Prostate gland (tissue), 2 donors: ENCODE measurements around the gene MPHOSPH9.

Experiments used
- POLR2A ChIP-seq: fragments of 450-650 bp; IDR thresholded peaks from one replicate; pipeline ENCODE4 v1.6.1; 2016; ENCODE audit warnings: antibody characterized with exemption, mild to moderate bottlenecking
- TF ChIP-seq, protein P1 (sequence below), 4 experiments: fragments of 200-600 bp in 2 of 4; fragments of 450-650 bp in 2 of 4; sonication (generic) in 2 of 4; IDR thresholded peaks; 1 replicate in 3 of 4; 2 replicates in 1 of 4; pipeline ENCODE4 v1.5.1; 2016 to 2019; ENCODE audit warnings: antibody characterized with exemption in 4 of 4, mild to moderate bottlenecking in 2 of 4, moderate library complexity in 2 of 4

DNA sequence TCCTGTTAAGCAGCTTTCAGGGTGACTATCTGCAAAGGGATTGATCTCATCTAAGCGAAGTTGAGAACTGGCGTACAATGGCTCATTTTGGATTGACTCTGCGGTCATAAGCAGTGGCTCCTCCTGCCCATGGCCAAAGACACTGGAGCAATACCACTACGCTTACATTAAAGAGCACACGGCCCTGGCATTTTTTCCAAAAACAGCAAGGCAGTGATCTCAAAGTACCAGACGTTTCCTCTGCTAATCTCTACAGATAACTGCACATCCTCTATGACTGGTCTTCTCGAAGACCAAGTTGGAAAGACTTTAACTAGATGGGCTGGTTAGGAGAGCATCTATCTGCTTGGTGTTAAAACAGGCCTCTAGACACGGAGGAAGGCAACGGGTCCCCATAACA, 84.7 kb downstream of the MPHOSPH9 start:
- TF ChIP-seq, protein P1, sequence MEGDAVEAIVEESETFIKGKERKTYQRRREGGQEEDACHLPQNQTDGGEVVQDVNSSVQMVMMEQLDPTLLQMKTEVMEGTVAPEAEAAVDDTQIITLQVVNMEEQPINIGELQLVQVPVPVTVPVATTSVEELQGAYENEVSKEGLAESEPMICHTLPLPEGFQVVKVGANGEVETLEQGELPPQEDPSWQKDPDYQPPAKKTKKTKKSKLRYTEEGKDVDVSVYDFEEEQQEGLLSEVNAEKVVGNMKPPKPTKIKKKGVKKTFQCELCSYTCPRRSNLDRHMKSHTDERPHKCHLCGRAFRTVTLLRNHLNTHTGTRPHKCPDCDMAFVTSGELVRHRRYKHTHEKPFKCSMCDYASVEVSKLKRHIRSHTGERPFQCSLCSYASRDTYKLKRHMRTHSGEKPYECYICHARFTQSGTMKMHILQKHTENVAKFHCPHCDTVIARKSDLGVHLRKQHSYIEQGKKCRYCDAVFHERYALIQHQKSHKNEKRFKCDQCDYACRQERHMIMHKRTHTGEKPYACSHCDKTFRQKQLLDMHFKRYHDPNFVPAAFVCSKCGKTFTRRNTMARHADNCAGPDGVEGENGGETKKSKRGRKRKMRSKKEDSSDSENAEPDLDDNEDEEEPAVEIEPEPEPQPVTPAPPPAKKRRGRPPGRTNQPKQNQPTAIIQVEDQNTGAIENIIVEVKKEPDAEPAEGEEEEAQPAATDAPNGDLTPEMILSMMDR (IDR thresholded peaks at IDR 0.05) = no peak
- TF ChIP-seq POLR2A = no peak
